ENCODE data around the gene CDX1.

Gene CDX1

GRCh38 chr5:150176745-150177477 is 10.3 kb downstream of the CDX1 start:
- TF ChIP-seq CTCF (conservative IDR thresholded peaks at IDR 0.05; ENCODE audit: low read depth, low read length) = no peak
- no peak for DNase-seq (ENCODE audit: low read depth)
- H3K4me3 ChIP-seq (ENCODE audit: low read depth, low read length) = no peak overlapping the region

GRCh38 chr5:150177721-150178120 is 11.1 kb downstream of the CDX1 start:
- TF ChIP-seq CTCF (conservative IDR thresholded peaks at IDR 0.05; ENCODE audit: low read depth, low read length) = no peak
- DNase-seq (ENCODE audit: low read depth) = no peak
- H3K4me3 ChIP-seq (ENCODE audit: low read depth, low read length) = no peak overlapping the region

GRCh38 chr5:150178262-150178661 is 11.7 kb downstream of the CDX1 start:
- H3K4me3 ChIP-seq (ENCODE audit: low read depth, low read length) = no peak overlapping the region
- no peak for DNase-seq (ENCODE audit: low read depth)
- TF ChIP-seq CTCF (conservative IDR thresholded peaks at IDR 0.05; ENCODE audit: low read depth, low read length) = no peak

- no peak for DNase-seq (ENCODE audit: low read depth)
- no peak for TF ChIP-seq CTCF (conservative IDR thresholded peaks at IDR 0.05; ENCODE audit: low read depth, low read length)
- no peak overlapping the region for H3K4me3 ChIP-seq (ENCODE audit: low read depth, low read length)
These were observed 12.5 kb downstream of the CDX1 start for GRCh38 chr5:150179019-150179620.

- DNase-seq (ENCODE audit: low read depth) = no peak
- no peak for TF ChIP-seq CTCF (conservative IDR thresholded peaks at IDR 0.05; ENCODE audit: low read depth, low read length)
- H3K4me3 ChIP-seq (ENCODE audit: low read depth, low read length) = no peak overlapping the region
These were observed 13.9 kb downstream of the CDX1 start for GRCh38 chr5:150180241-150181026.

- TF ChIP-seq CTCF (conservative IDR thresholded peaks at IDR 0.05; ENCODE audit: low read depth, low read length) = no peak
- no peak overlapping the region for H3K4me3 ChIP-seq (ENCODE audit: low read depth, low read length)
- DNase-seq (ENCODE audit: low read depth) = peak; percentile 76
These were observed 14.4 kb downstream of the CDX1 start for GRCh38 chr5:150181027-150181426.
